Liver (tissue), 9 donors: ENCODE results near the gene DMD. TPM values are rescaled to one million over a fixed set of nuclear protein-coding genes. Genes with fewer than 3 reads are reported as not detected.

Source experiments
- DNase-seq: peaks from one replicate; pipeline ENCODE4 v3.0.0-alpha.2; 2017; ENCODE audit warnings: low spot score
- H3K27ac ChIP-seq, 2 donors: one replicate each; pipeline ENCODE4 v1.7.0; 2013; ENCODE audit warnings: inconsistent platforms in 2 of 2, low read length in 2 of 2, control low read depth in 1 of 2, low read depth in 1 of 2, mild to moderate bottlenecking in 1 of 2
- H3K27me3 ChIP-seq, 4 donors: one replicate each; pipeline versions ENCODE4 v1.6.1 to v1.7.0; 2013; ENCODE audit warnings: low read length in 3 of 4, inconsistent platforms in 1 of 4, mild to moderate bottlenecking in 1 of 4, moderate library complexity in 1 of 4; ENCODE audit not compliant: control insufficient read depth in 4 of 4, insufficient read depth in 4 of 4
- H3K36me3 ChIP-seq, 4 donors: one replicate each; pipeline versions ENCODE4 v1.6.1 to v1.7.0; 2013; ENCODE audit warnings: low read length in 3 of 4, mild to moderate bottlenecking in 3 of 4, low read depth in 1 of 4, moderate library complexity in 1 of 4; ENCODE audit not compliant: control insufficient read depth in 4 of 4, insufficient read depth in 3 of 4
- H3K4me1 ChIP-seq, 4 donors: one replicate each; pipeline versions ENCODE4 v1.6.1 to v1.7.0; 2013; ENCODE audit warnings: low read length in 3 of 4, mild to moderate bottlenecking in 3 of 4, moderate library complexity in 1 of 4; ENCODE audit not compliant: control insufficient read depth in 4 of 4, insufficient read depth in 4 of 4
- H3K4me3 ChIP-seq, 3 donors: one replicate each; pipeline versions ENCODE4 v1.6.1 to v1.7.0; 2013; ENCODE audit warnings: low read length in 3 of 3, control low read depth in 1 of 3, low read depth in 1 of 3, mild to moderate bottlenecking in 1 of 3
- H3K9ac ChIP-seq, 2 donors: one replicate each; pipeline ENCODE4 v1.7.0; 2013; ENCODE audit warnings: low read length in 2 of 2, mild to moderate bottlenecking in 2 of 2, moderate library complexity in 2 of 2, control low read depth in 1 of 2, low read depth in 1 of 2
- H3K9me3 ChIP-seq, 4 donors: one replicate each; pipeline versions ENCODE4 v1.6.1 to v1.7.0; 2013; ENCODE audit warnings: low read length in 3 of 4; ENCODE audit not compliant: control insufficient read depth in 4 of 4
- CTCF ChIP-seq: fragments of 150-350 bp; IDR thresholded peaks from 2 replicates; pipeline ENCODE4 v1.5.1; 2017; ENCODE audit warnings: improper control_type of control experiment, low read depth, low read length; ENCODE audit not compliant: missing input control
- EGR1 ChIP-seq, 2 donors: IDR thresholded peaks; 2 replicates each; pipeline ENCODE4 v1.6.1; 2016 to 2018; ENCODE audit warnings: antibody characterized with exemption in 2 of 2, low read depth in 2 of 2
- FOXA1 ChIP-seq: IDR thresholded peaks from 2 replicates; pipeline ENCODE4 v1.6.1; 2016; ENCODE audit warnings: antibody characterized with exemption
- FOXA2 ChIP-seq: IDR thresholded peaks from 2 replicates; pipeline ENCODE4 v1.6.1; 2016; ENCODE audit warnings: antibody characterized with exemption
- GABPA ChIP-seq, 2 donors: IDR thresholded peaks in 1 of 2; conservative IDR thresholded peaks in 1 of 2; 2 replicates each; pipeline ENCODE4 v1.6.1; 2016; ENCODE audit warnings: antibody characterized with exemption in 2 of 2, mild to moderate bottlenecking in 1 of 2, moderate library complexity in 1 of 2
- HNF4A ChIP-seq, 2 donors: conservative IDR thresholded peaks; 2 replicates each; pipeline ENCODE4 v1.6.1; 2016; ENCODE audit warnings: antibody characterized with exemption in 2 of 2, mild to moderate bottlenecking in 2 of 2
- HNF4G ChIP-seq: IDR thresholded peaks from 2 replicates; pipeline ENCODE4 v1.6.1; 2016; ENCODE audit warnings: antibody characterized with exemption
- JUND ChIP-seq, 2 donors: IDR thresholded peaks; 2 replicates each; pipeline ENCODE4 v1.6.1; 2016; ENCODE audit warnings: antibody characterized with exemption in 2 of 2
- MAX ChIP-seq: IDR thresholded peaks from 2 replicates; pipeline ENCODE4 v1.6.1; 2016; ENCODE audit warnings: antibody characterized with exemption
- NR2F2 ChIP-seq: IDR thresholded peaks from 2 replicates; pipeline ENCODE4 v1.6.1; 2016; ENCODE audit warnings: antibody characterized with exemption
- RAD21 ChIP-seq, 2 donors: IDR thresholded peaks; 2 replicates each; pipeline ENCODE4 v1.6.1; 2016; ENCODE audit warnings: antibody characterized with exemption in 2 of 2, mild to moderate bottlenecking in 2 of 2
- REST ChIP-seq: IDR thresholded peaks from 2 replicates; pipeline ENCODE4 v1.6.1; 2016; ENCODE audit warnings: antibody characterized with exemption, mild to moderate bottlenecking
- RXRA ChIP-seq, 2 donors: IDR thresholded peaks; 2 replicates each; pipeline ENCODE4 v1.6.1; 2017 to 2018; ENCODE audit warnings: antibody characterized with exemption in 2 of 2, mild to moderate bottlenecking in 1 of 2
- SP1 ChIP-seq: IDR thresholded peaks from 2 replicates; pipeline ENCODE4 v1.6.1; 2018; ENCODE audit warnings: antibody characterized with exemption, mild to moderate bottlenecking
- TAF1 ChIP-seq: conservative IDR thresholded peaks from 2 replicates; pipeline ENCODE4 v1.6.1; 2016; ENCODE audit warnings: antibody characterized with exemption, mild to moderate bottlenecking
- YY1 ChIP-seq: IDR thresholded peaks from 2 replicates; pipeline ENCODE4 v1.6.1; 2016; ENCODE audit warnings: antibody characterized with exemption, mild to moderate bottlenecking
- ZBTB33 ChIP-seq: IDR thresholded peaks from 2 replicates; pipeline ENCODE4 v1.6.1; 2016; ENCODE audit warnings: antibody characterized with exemption
- WGBS: extraction: QIAGEN DNeasy Blood & Tissue Kit; methylation state at CpG from one replicate; pipeline ENCODE4 v1.1.7; 2013; 5-methylcytosine and 5-hydroxymethylcytosine counted together
- polyA plus RNA-seq, 2 donors: library from polyadenylated mRNA; stranded (reverse) in 1 of 2; unstranded in 1 of 2; fragments of 200-250 nt in 1 of 2; fragments of >200 nt in 1 of 2; fragmentation: Nextera tagmentation in 1 of 2; extraction: Ambion mirVana in 1 of 2; gene quantifications; one replicate each; pipeline versions ENCODE4 v1.2.1 to v1.2.3, GENCODE V29; 2013 to 2015
- total RNA-seq, 2 donors: library from RNA; depleted of rRNA; stranded (reverse); fragments of >200 nt; gene quantifications; one replicate each; pipeline ENCODE4 v1.2.3, GENCODE V29; 2014
- donor health status: healthy.
- donor health status: healthy.
- donor health status: healthy.
- donor health status: healthy.
- donor health status: healthy.

Gene DMD
- total and polyA plus RNA-seq, 4 donors: 14.6 to 61.9 (median 23.9) TPM

- TF ChIP-seq REST (no peak), ZBTB33 (no peak), HNF4A (conservative IDR thresholded peaks at IDR 0.05) (no peak)
Observed at GRCh38 chrX:31429915-31430314, 1781.4 kb downstream of the DMD start (continued).

GRCh38 chrX:31423609-31424189 lies 1787.7 kb downstream of the DMD start:
- H3K36me3 ChIP-seq: no peaks in the 10 kb centered on the region
- H3K4me3 ChIP-seq: no peak overlapping the region
- peak; percentile 32 for DNase-seq
- no peaks in the 10 kb centered on the region for H3K9me3 ChIP-seq
- H3K27me3 ChIP-seq: no peaks in the 10 kb centered on the region
- 50% methylated on average over 6 of the region's 6 CpGs for WGBS
- H3K4me1 ChIP-seq: no peaks in the 10 kb centered on the region
- no peak for TF ChIP-seq FOXA1
- peak; percentile 54 to 69 for TF ChIP-seq RAD21 (IDR thresholded peaks at IDR 0.05)
- TF ChIP-seq CTCF: peak; percentile 21
- peak overlapping the region in 1 of 2 donors; percentile 25 for H3K27ac ChIP-seq
- no peak overlapping the region for H3K9ac ChIP-seq

- Histone ChIP-seq H3K9ac (no peak overlapping the region), H3K4me3 (no peak overlapping the region), H3K4me1 (no peaks in the 10 kb centered on the region), H3K27me3 (no peaks in the 10 kb centered on the region), H3K27ac (no peak overlapping the region), H3K9me3 (no peaks in the 10 kb centered on the region), H3K36me3 (no peaks in the 10 kb centered on the region)
- no peak for DNase-seq
- WGBS: 81% methylated on average over 3 of the region's 3 CpGs
- TF ChIP-seq ZBTB33 (no peak), JUND (IDR thresholded peaks at IDR 0.05) (no peak), HNF4G (no peak), REST (no peak), FOXA2 (no peak), TAF1 (no peak), EGR1 (IDR thresholded peaks at IDR 0.05; ENCODE audit: low read depth in 2 of 2) (no peak), HNF4A (conservative IDR thresholded peaks at IDR 0.05) (no peak), RXRA (IDR thresholded peaks at IDR 0.05) (no peak), NR2F2 (no peak), FOXA1 (no peak), MAX (no peak), SP1 (no peak), GABPA (IDR thresholded peaks at IDR 0.05 in 1 of 2, conservative IDR thresholded peaks at IDR 0.05 in 1 of 2) (no peak), RAD21 (IDR thresholded peaks at IDR 0.05) (no peak), YY1 (no peak)
Observed at GRCh38 chrX:31421441-31421840, 1789.9 kb downstream of the DMD start.
